Ishikawa (cell line): ENCODE results near the gene CPT1C.

Experiments
- CEBPB ChIP-seq: IDR thresholded peaks from 2 replicates; pipeline ENCODE4 v1.6.1; 2012
- CREB1 ChIP-seq: IDR thresholded peaks from 2 replicates; pipeline ENCODE4 v1.6.1; 2012; ENCODE audit warnings: low read depth
- EGR1 ChIP-seq: IDR thresholded peaks from 2 replicates; pipeline ENCODE4 v1.6.1; 2012
- EP300 ChIP-seq: IDR thresholded peaks from 2 replicates; pipeline ENCODE4 v1.6.1; 2012; ENCODE audit warnings: borderline replicate concordance
- FOXM1 ChIP-seq: IDR thresholded peaks from 2 replicates; pipeline ENCODE4 v1.6.1; 2012; ENCODE audit warnings: low read depth, borderline replicate concordance
- NFIC ChIP-seq: IDR thresholded peaks from 2 replicates; pipeline ENCODE4 v1.6.1; 2012
- RAD21 ChIP-seq: IDR thresholded peaks from 2 replicates; pipeline ENCODE4 v1.6.1; 2012; ENCODE audit warnings: low read depth
- REST ChIP-seq: IDR thresholded peaks from 2 replicates; pipeline ENCODE4 v1.6.1; 2012; ENCODE audit warnings: low read depth, mild to moderate bottlenecking
- TAF1 ChIP-seq: IDR thresholded peaks from 2 replicates; pipeline ENCODE4 v1.6.1; 2012; ENCODE audit warnings: low read depth, mild to moderate bottlenecking
- TCF12 ChIP-seq: IDR thresholded peaks from 2 replicates; pipeline ENCODE4 v1.6.1; 2012; ENCODE audit warnings: low read depth
- TEAD4 ChIP-seq: IDR thresholded peaks from 2 replicates; pipeline ENCODE4 v1.6.1; 2012
- YY1 ChIP-seq: IDR thresholded peaks from 2 replicates; pipeline ENCODE4 v1.6.1; 2012; ENCODE audit warnings: low read depth
- ZBTB7A ChIP-seq: IDR thresholded peaks from 2 replicates; pipeline ENCODE4 v1.6.1; 2012; ENCODE audit warnings: low read depth
- TF ChIP-seq, protein P1 (sequence below): IDR thresholded peaks from 2 replicates; pipeline ENCODE4 v1.6.1; 2012
- TF ChIP-seq, protein P2 (sequence below): IDR thresholded peaks from 2 replicates; pipeline ENCODE4 v1.6.1; 2012

CPT1C gene

GRCh38 chr19:49696115-49696514 is 5.2 kb downstream of the CPT1C start:
- TF ChIP-seq EP300 (no peak), FOXM1 (no peak), REST (no peak), YY1 (no peak), CEBPB (no peak), EGR1 (no peak), TAF1 (no peak), TEAD4 (no peak), RAD21 (no peak), ZBTB7A (no peak), NFIC (no peak), TCF12 (no peak), CREB1 (no peak)
- TF ChIP-seq, protein P1, sequence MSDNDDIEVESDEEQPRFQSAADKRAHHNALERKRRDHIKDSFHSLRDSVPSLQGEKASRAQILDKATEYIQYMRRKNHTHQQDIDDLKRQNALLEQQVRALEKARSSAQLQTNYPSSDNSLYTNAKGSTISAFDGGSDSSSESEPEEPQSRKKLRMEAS, result no peak
- TF ChIP-seq, protein P2, sequence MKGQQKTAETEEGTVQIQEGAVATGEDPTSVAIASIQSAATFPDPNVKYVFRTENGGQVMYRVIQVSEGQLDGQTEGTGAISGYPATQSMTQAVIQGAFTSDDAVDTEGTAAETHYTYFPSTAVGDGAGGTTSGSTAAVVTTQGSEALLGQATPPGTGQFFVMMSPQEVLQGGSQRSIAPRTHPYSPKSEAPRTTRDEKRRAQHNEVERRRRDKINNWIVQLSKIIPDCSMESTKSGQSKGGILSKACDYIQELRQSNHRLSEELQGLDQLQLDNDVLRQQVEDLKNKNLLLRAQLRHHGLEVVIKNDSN, result no peak

- no peak for TF ChIP-seq YY1
- TF ChIP-seq TEAD4, result no peak
- TF ChIP-seq, protein P2, result no peak
- TF ChIP-seq CEBPB, result no peak
- no peak for TF ChIP-seq EP300
- no peak for TF ChIP-seq NFIC
- TF ChIP-seq ZBTB7A, result no peak
- no peak for TF ChIP-seq CREB1
- no peak for TF ChIP-seq RAD21
- no peak for TF ChIP-seq TAF1
These were observed 5.9 kb downstream of the CPT1C start for GRCh38 chr19:49696865-49697264.

- TF ChIP-seq, protein P2, result no peak
- TF ChIP-seq TEAD4, result no peak
- no peak for TF ChIP-seq NFIC
- no peak for TF ChIP-seq REST
- TF ChIP-seq YY1, result no peak
- no peak for TF ChIP-seq EGR1
- no peak for TF ChIP-seq ZBTB7A
- no peak for TF ChIP-seq RAD21
- no peak for TF ChIP-seq TCF12
These were observed 8.4 kb downstream of the CPT1C start for GRCh38 chr19:49699364-49699763.

DNA sequence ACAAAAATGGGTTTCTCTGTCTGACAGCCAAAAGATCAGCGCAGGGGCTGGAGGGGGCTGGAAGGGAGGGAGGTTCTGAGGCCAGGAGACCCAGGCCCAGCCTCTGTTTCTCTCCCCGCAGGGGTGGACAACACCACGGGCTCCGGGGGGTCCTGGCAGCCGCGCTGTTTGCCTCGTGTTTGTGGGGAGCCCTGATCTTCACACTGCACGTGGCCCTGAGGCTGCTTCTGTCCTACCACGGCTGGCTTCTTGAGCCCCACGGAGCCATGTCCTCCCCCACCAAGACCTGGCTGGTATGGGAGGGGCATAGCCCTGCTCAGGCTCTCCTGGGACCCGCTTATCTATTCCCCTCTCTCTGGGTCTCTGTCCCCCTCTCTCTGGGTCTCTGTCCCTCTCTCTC is 9.6 kb downstream of the CPT1C start:
- TF ChIP-seq, protein P1, result no peak
- TF ChIP-seq TEAD4, result no peak

DNA sequence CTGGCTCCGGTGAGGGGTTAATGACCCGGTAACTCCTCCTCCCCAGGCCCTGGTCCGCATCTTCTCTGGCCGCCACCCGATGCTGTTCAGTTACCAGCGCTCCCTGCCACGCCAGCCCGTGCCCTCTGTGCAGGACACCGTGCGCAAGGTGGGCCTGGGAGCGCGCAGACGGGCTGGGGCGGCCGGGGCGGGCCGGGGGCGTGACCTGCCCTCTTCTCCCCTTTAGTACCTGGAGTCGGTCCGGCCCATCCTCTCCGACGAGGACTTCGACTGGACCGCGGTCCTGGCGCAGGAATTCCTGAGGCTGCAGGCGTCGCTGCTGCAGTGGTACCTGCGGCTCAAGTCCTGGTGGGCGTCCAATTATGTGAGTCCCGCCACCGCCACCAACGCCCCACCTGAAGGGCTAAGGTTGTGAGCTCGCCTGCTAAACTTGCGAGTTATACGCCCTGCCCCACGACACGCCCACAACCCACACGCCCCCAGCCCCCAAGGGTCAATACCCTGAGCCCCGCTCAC is 10.4 kb downstream of the CPT1C start:
- TF ChIP-seq FOXM1 (no peak), RAD21 (no peak), NFIC (no peak), YY1 (no peak), TCF12 (no peak), CREB1 (no peak), CEBPB (no peak), EP300 (no peak), ZBTB7A (no peak), TAF1 (no peak), TEAD4 (no peak), REST (no peak), EGR1 (no peak)
- TF ChIP-seq, protein P1, result no peak
- TF ChIP-seq, protein P2, result no peak
